Spleen (tissue), 7 donors: ENCODE measurements around the gene WDR35.

ENCODE experiments used
- POLR2A ChIP-seq, 3 donors: fragments of 450-650 bp; IDR thresholded peaks; one replicate each; pipeline ENCODE4 v1.5.1; 2017; ENCODE audit warnings: antibody characterized with exemption in 3 of 3, mild to moderate bottlenecking in 1 of 3
- TF ChIP-seq, protein P1 (sequence below), 11 experiments: fragments of 200-600 bp in 7 of 11; fragments of 450-650 bp in 4 of 11; sonication (generic) in 4 of 11; IDR thresholded peaks in 8 of 11; conservative IDR thresholded peaks in 3 of 11; 1 replicate in 7 of 11; 2 replicates in 4 of 11; pipeline versions ENCODE4 v1.4.0 to v1.8.0; 2016 to 2021; ENCODE audit warnings: antibody characterized with exemption in 11 of 11, inconsistent platforms in 4 of 11, mild to moderate bottlenecking in 1 of 11
- donor health status: DM: no; HTN: no; CAD: no; lungs with moderate emphysema.
- donor health status: DM: no; HTN: no; CAD: no.
- donor health status: DM: no; HTN: no; CAD: no.

DNA sequence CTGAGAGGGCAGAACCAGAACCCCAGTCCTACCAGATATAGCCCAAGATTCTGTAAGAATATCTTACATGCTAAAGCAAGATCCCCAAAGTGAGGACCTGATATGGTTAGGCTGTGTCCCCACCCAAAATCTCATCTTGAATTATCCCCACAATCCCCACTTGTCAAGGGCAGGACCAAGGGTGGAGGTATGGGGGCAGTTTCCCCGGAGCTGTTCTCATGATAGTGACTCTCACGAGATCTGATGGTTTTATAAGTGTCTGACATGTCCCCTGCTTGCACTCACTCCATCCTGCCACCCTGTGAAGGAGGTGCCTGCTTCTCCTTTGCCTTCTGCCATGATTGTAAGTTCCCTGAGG, 108.0 kb downstream of the WDR35 start:
- TF ChIP-seq, protein P1, sequence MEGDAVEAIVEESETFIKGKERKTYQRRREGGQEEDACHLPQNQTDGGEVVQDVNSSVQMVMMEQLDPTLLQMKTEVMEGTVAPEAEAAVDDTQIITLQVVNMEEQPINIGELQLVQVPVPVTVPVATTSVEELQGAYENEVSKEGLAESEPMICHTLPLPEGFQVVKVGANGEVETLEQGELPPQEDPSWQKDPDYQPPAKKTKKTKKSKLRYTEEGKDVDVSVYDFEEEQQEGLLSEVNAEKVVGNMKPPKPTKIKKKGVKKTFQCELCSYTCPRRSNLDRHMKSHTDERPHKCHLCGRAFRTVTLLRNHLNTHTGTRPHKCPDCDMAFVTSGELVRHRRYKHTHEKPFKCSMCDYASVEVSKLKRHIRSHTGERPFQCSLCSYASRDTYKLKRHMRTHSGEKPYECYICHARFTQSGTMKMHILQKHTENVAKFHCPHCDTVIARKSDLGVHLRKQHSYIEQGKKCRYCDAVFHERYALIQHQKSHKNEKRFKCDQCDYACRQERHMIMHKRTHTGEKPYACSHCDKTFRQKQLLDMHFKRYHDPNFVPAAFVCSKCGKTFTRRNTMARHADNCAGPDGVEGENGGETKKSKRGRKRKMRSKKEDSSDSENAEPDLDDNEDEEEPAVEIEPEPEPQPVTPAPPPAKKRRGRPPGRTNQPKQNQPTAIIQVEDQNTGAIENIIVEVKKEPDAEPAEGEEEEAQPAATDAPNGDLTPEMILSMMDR (IDR thresholded peaks at IDR 0.05 in 8 of 11, conservative IDR thresholded peaks at IDR 0.05 in 3 of 11): no peak
- TF ChIP-seq POLR2A (IDR thresholded peaks at IDR 0.05): no peak
